LNCAP (cell line): ENCODE measurements around the gene ARFIP1.

Experiments used
- CTCF ChIP-seq: fragments of 450-650 bp; IDR thresholded peaks from 2 replicates; pipeline ENCODE4 v1.5.1; 2017; ENCODE audit warnings: mild to moderate bottlenecking

ARFIP1 gene

GRCh38 chr4:152935143-152935542, 155.4 kb downstream of the ARFIP1 start:
- no peak for TF ChIP-seq CTCF

GRCh38 chr4:152935631-152936445, 156.1 kb downstream of the ARFIP1 start, which contains the start of gene FHDC1:
TSS of gene FHDC1 (plus strand) at chr4:152936323. CDS start at chr4:152943058, 6,735 bp downstream.
- no peak for TF ChIP-seq CTCF

GRCh38 chr4:152936446-152937335, 156.9 kb downstream of the ARFIP1 start:
- TF ChIP-seq CTCF, result no peak

- TF ChIP-seq CTCF, result no peak
Measured at GRCh38 chr4:152937336-152938236, 157.8 kb downstream of the ARFIP1 start.

GRCh38 chr4:152938237-152938947, 158.6 kb downstream of the ARFIP1 start:
- no peak for TF ChIP-seq CTCF

- TF ChIP-seq CTCF, result no peak
Measured at GRCh38 chr4:152939621-152940020, 159.9 kb downstream of the ARFIP1 start.
